Right cardiac atrium (tissue), 5 donors: Measurements from ENCODE around the gene CD72. TPM values are rescaled to one million over a fixed set of nuclear protein-coding genes. Genes with fewer than 3 reads are reported as not detected.

Source experiments
- ATAC-seq, 2 donors: fragments of 200-7000 bp; cut with Tn5 transposase; one replicate each; pipeline versions ENCODE4 v1.8.0 to v1.9.1; 2020; ENCODE audit warnings: moderate library complexity in 2 of 2, mild to moderate bottlenecking in 1 of 2
- DNase-seq, 3 donors: peaks; one replicate each; pipeline ENCODE4 v3.0.0-alpha.2; 2020
- H3K27ac ChIP-seq: one replicate; pipeline ENCODE4 v1.5.1; 2013; ENCODE audit warnings: mild to moderate bottlenecking, low read length, control low read depth, moderate library complexity
- H3K27me3 ChIP-seq: one replicate; pipeline ENCODE4 v1.6.1; 2013; ENCODE audit not compliant: control insufficient read depth, insufficient read depth
- H3K4me1 ChIP-seq: one replicate; pipeline ENCODE4 v1.6.1; 2013; ENCODE audit warnings: low read length; ENCODE audit not compliant: control insufficient read depth, insufficient read depth
- H3K4me3 ChIP-seq: one replicate; pipeline ENCODE4 v1.5.1; 2013; ENCODE audit warnings: low read length, control low read depth
- H3K9me3 ChIP-seq: one replicate; pipeline ENCODE4 v1.6.1; 2013; ENCODE audit warnings: low read length; ENCODE audit not compliant: control insufficient read depth
- WGBS: extraction: QIAGEN DNeasy Blood & Tissue Kit; methylation state at CpG from one replicate; pipeline ENCODE4 v1.1.7; 2013; 5-methylcytosine and 5-hydroxymethylcytosine counted together
- intact Hi-C, 4 donors: fragments of 100-400 bp; cut with DNase I; formaldehyde crosslinking; loops; one replicate each; pipeline versions ENCODE4 v1.11.0 to v1.14.0; 2022 to 2023
- microRNA-seq, 2 donors: library from miRNA; unstranded; fragments of <30 nt; microRNA quantifications; one replicate each; pipeline ENCODE4 v1.2.0, GENCODE V29; 2020 to 2021
- polyA plus RNA-seq: library from polyadenylated mRNA; stranded (reverse); fragments of 200-250 nt; gene quantifications from one replicate; pipeline ENCODE4 v1.2.3, GENCODE V29; 2013
- total RNA-seq, 4 donors: library from RNA; stranded (reverse); fragmentation: NEBNext Ultra II Directional; extraction: Animal tissue kit (Norgen Biotek cat#: 25700); gene quantifications; one replicate each; pipeline ENCODE4 v1.2.1, GENCODE V29; 2021
- donor health status: healthy with polysubstance abuse.
- donor health status: DM: no; HTN: yes; CAD: no.
- donor health status: DM: no; HTN: no; CAD: no.
- donor health status: DM: no; HTN: yes; CAD: no; lungs with severe emphysema.
- donor health status: DM: yes; HTN: yes; CAD: no.

The CD72 gene
- total and polyA plus RNA-seq, 5 donors, result 0.58 to 0.68 (median 0.60) TPM

DNA sequence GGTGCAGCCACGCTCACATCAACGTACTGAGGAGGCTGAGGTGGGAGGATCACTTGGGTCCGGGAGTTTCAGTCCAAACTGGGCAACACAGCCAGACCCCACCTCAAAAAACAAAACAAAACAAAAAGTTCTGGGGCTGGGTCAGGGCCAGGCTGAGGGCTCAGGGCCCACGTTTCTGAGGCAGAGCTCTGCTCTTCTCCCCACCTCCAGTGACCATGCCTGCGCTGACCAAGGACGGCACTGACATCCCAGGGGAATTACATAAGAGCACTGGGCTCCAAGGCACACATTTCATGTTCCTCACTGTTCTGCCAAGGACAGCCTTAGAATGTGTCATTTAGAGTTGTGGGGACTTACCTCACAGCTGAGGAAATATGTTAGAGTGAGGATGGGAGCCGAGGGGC lies 53.6 kb downstream of the CD72 start:
- DNase-seq (peak; percentile 54 to 65 (median 63)), ATAC-seq (peak; percentile 65 to 71)
- intact Hi-C loops, result no loop called here
- Histone ChIP-seq H3K27ac (no peak overlapping the region), H3K4me1 (peaks cover 13% of the 10 kb centered on the region), H3K4me3 (no peak overlapping the region), H3K27me3 (no peaks in the 10 kb centered on the region), H3K9me3 (no peaks in the 10 kb centered on the region)
- WGBS, result 58% methylated on average over 7 of the region's 7 CpGs

GRCh38 chr9:35563791-35564197 lies 54.4 kb downstream of the CD72 start:
- Histone ChIP-seq H3K9me3 (no peaks in the 10 kb centered on the region), H3K4me3 (no peak overlapping the region), H3K27me3 (no peaks in the 10 kb centered on the region), H3K27ac (peak overlapping the region; percentile 55), H3K4me1 (peaks cover 13% of the 10 kb centered on the region)
- intact Hi-C loops, result no loop called here
- WGBS, result 24% methylated on average over 14 of the region's 14 CpGs
- ATAC-seq (peak; percentile 73 to 79), DNase-seq (peak; percentile 65 to 80 (median 78))

- DNase-seq (no peak), ATAC-seq (peak; percentile 3 to 31)
- Histone ChIP-seq H3K9me3 (no peaks in the 10 kb centered on the region), H3K27me3 (no peaks in the 10 kb centered on the region), H3K4me3 (no peak overlapping the region), H3K27ac (peak overlapping the region; percentile 55), H3K4me1 (peaks cover 13% of the 10 kb centered on the region)
- intact Hi-C loops, result no loop called here
- WGBS, result 79% methylated on average over 20 of the region's 20 CpGs
These were observed 55.1 kb downstream of the CD72 start for GRCh38 chr9:35562895-35563780.

- Histone ChIP-seq H3K4me3 (no peak overlapping the region), H3K27ac (no peak overlapping the region), H3K4me1 (peaks cover 13% of the 10 kb centered on the region), H3K9me3 (no peaks in the 10 kb centered on the region), H3K27me3 (no peaks in the 10 kb centered on the region)
- intact Hi-C loops, result no loop called here
- ATAC-seq, result no peak
- no peak for DNase-seq
- WGBS, result 78% methylated on average over 6 of the region's 6 CpGs
These were observed 56.5 kb downstream of the CD72 start for GRCh38 chr9:35561468-35562261.

DNA sequence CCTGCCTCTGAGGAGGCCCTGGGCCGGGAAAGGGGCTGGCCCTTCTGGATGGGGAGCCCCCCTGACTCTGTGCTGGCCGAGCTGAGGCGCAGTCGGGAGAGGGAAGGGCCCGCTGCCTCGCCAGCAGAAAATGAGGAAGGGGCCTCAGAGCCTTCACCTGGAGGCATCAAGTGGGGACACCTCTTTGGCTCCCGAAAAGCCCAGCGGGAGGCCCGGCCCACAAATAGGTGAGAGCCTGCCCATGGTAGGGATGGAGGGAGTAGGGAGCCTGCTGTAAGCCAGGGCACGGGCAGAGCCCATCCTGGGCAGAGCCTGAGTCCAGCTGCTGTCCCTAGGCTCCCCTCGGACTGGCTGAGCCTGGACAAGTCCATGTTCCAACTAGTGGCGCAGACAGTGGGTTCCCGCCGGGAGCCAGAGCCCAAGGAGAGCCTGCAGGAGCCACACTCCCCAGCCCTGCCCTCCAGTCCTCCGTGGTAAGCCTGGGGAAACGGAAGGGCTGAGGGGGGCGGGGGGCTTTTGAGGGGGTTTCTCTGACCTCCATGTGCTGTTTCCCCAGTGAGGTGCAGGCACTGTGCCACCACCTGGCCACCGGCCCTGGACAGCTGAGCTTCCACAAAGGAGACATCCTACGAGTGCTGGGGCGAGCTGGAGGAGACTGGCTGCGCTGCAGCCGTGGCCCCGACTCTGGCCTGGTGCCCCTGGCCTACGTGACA lies 57.4 kb downstream of the CD72 start:
- ATAC-seq (peak; percentile 6 to 7), DNase-seq (peak; percentile 24 to 78 (median 73))
- H3K27ac ChIP-seq, result no peak overlapping the region
- no peak overlapping the region for H3K4me3 ChIP-seq
- peaks cover 13% of the 10 kb centered on the region for H3K4me1 ChIP-seq
- 76% methylated on average over 24 of the region's 24 CpGs for WGBS
- no peaks in the 10 kb centered on the region for H3K27me3 ChIP-seq
- H3K9me3 ChIP-seq, result no peaks in the 10 kb centered on the region
- intact Hi-C loops, result no loop called here

Small RNA genes lying within 50 kb of the gene (microRNA-seq; reads per million reads assigned to microRNA genes)
- gene MIR4667, result 0 to 0.84 reads per million in 2 donors

Other genes with a start within 250 kb of the CD72 start
- gene RUSC2, start 128.3 kb downstream of the CD72 start, total RNA-seq, result 10 to 100 TPM; 30.7 to 41.4 (median 35.5) TPM
- gene RUSC2, start 128.3 kb downstream of the CD72 start, polyA plus RNA-seq, result 23.6 TPM
- gene TESK1, start 13.2 kb downstream of the CD72 start, total RNA-seq, result 10 to 100 TPM; 25.0 to 35.3 (median 27.4) TPM
- 30.5 TPM for gene TESK1, start 13.2 kb downstream of the CD72 start, polyA plus RNA-seq
- 1 to 10 TPM in 1 of 4 donors, under 1 TPM in 1, not detected in 2; 0.26 to 1.5 TPM for gene SIT1, start 32.5 kb upstream of the CD72 start, total RNA-seq
- 0.14 TPM for gene SIT1, start 32.5 kb upstream of the CD72 start, polyA plus RNA-seq
- gene RMRP, start 39.6 kb upstream of the CD72 start, total RNA-seq, result over 10,000 TPM; 19,654 to 22,919 (median 21,195) TPM
- gene RMRP, start 39.6 kb upstream of the CD72 start, polyA plus RNA-seq, result 218 TPM
- 10 to 100 TPM; 54.7 to 61.6 (median 60.1) TPM for gene CCDC107, start 39.9 kb upstream of the CD72 start, total RNA-seq
- 75.0 TPM for gene CCDC107, start 39.9 kb upstream of the CD72 start, polyA plus RNA-seq
- gene ARHGEF39, start 46.8 kb upstream of the CD72 start, total RNA-seq, result under 1 TPM in 3 of 4 donors, not detected in 1; 0.29 to 0.50 (median 0.34) TPM
- gene ARHGEF39, start 46.8 kb upstream of the CD72 start, polyA plus RNA-seq, result 0.52 TPM
- 1 to 10 TPM in 3 of 4 donors, not detected in 1; 1.0 to 1.2 (median 1.1) TPM for gene CA9, start 55.5 kb upstream of the CD72 start, total RNA-seq
- 1.4 TPM for gene CA9, start 55.5 kb upstream of the CD72 start, polyA plus RNA-seq
- 100 to 1,000 TPM; 573 to 840 (median 738) TPM for gene TPM2, start 71.5 kb upstream of the CD72 start, total RNA-seq
- gene TPM2, start 71.5 kb upstream of the CD72 start, polyA plus RNA-seq, result 2,123 TPM
- 100 to 1,000 TPM; 263 to 375 (median 298) TPM for gene TLN1, start 113.8 kb upstream of the CD72 start, total RNA-seq
- gene TLN1, start 113.8 kb upstream of the CD72 start, polyA plus RNA-seq, result 171 TPM
- 10 to 100 TPM; 24.5 to 35.4 (median 25.7) TPM for gene CREB3, start 114.3 kb upstream of the CD72 start, total RNA-seq
- 29.6 TPM for gene CREB3, start 114.3 kb upstream of the CD72 start, polyA plus RNA-seq
- gene GBA2, start 130.8 kb upstream of the CD72 start, total RNA-seq, result 100 to 1,000 TPM in 2 of 4 donors, 10 to 100 TPM in 2; 93.7 to 117 (median 102) TPM
- gene GBA2, start 130.8 kb upstream of the CD72 start, polyA plus RNA-seq, result 70.3 TPM
- 10 to 100 TPM; 25.7 to 35.0 (median 30.4) TPM for gene RGP1, start 130.9 kb upstream of the CD72 start, total RNA-seq
- gene RGP1, start 130.9 kb upstream of the CD72 start, polyA plus RNA-seq, result 17.7 TPM
- gene MSMP, start 135.9 kb upstream of the CD72 start, total RNA-seq, result not detected
- gene MSMP, start 135.9 kb upstream of the CD72 start, polyA plus RNA-seq, result 0.27 TPM
- 10 to 100 TPM; 21.3 to 29.9 (median 26.3) TPM for gene NPR2, start 173.2 kb upstream of the CD72 start, total RNA-seq
- gene NPR2, start 173.2 kb upstream of the CD72 start, polyA plus RNA-seq, result 24.7 TPM
- 1 to 10 TPM; 2.6 to 6.0 (median 4.9) TPM for gene SPAG8, start 193.8 kb upstream of the CD72 start, total RNA-seq
- 5.4 TPM for gene SPAG8, start 193.8 kb upstream of the CD72 start, polyA plus RNA-seq
- gene HINT2, start 196.6 kb upstream of the CD72 start, total RNA-seq, result 10 to 100 TPM; 56.7 to 60.7 (median 59.0) TPM
- gene HINT2, start 196.6 kb upstream of the CD72 start, polyA plus RNA-seq, result 108 TPM
- not detected for gene FAM221B, start 210.3 kb upstream of the CD72 start, total RNA-seq
- gene FAM221B, start 210.3 kb upstream of the CD72 start, polyA plus RNA-seq, result not detected
- gene TMEM8B, start 210.8 kb upstream of the CD72 start, total RNA-seq, result 10 to 100 TPM; 19.5 to 21.3 (median 21.0) TPM
- gene TMEM8B, start 210.8 kb upstream of the CD72 start, polyA plus RNA-seq, result 12.7 TPM